ENCODE results near the gene SS18L1. TPM values are rescaled to one million over a fixed set of nuclear protein-coding genes. Genes with fewer than 3 reads are reported as not detected.

The SS18L1 gene
- total RNA-seq, 6 experiments from 2014 or later: 14.1 to 26.5 (median 23.7) TPM

GRCh38 chr20:62116558-62117361 is 26.8 kb upstream of the SS18L1 start:
- WGBS (ENCODE audit: insufficient coverage, low coverage, low lambda C conversion rate, missing lambda C conversion rate): 82% methylated on average over 10 of the region's 38 CpGs
- H3K9me3 ChIP-seq: no peaks in the 10 kb centered on the region
- no peak overlapping the region for H3K27ac ChIP-seq
- H3K4me1 ChIP-seq: no peaks in the 10 kb centered on the region
- no peaks in the 10 kb centered on the region for H3K27me3 ChIP-seq
- H3K4me3 ChIP-seq: no peak overlapping the region
- intact Hi-C loops (cut with DNase I): no loop called here
- H3K36me3 ChIP-seq: no peaks in the 10 kb centered on the region
- DNase-seq: no peak
- no peak for TF ChIP-seq POLR2A (IDR thresholded peaks at IDR 0.05)
- no peak for TF ChIP-seq CTCF (IDR thresholded peaks at IDR 0.05)
- no peak for ATAC-seq

DNA sequence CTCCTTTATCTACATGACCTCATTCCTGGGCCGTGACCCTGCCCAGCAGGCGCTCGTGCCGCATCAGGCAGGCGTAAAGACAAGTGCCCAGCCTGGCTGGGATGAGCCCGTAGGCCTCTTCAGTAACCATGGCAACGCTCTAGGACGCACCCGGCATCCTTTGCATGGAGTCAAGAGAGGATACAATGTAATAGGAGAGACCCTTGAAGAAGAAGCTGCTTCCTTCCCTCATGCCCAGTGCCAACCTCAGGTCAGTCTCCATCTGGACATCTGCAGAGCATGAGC is 26.3 kb upstream of the SS18L1 start:
- H3K27me3 ChIP-seq: no peaks in the 10 kb centered on the region
- no peak overlapping the region for H3K4me3 ChIP-seq
- ATAC-seq (no peak), DNase-seq (no peak)
- TF ChIP-seq CTCF (IDR thresholded peaks at IDR 0.05): no peak
- no peak for TF ChIP-seq POLR2A (IDR thresholded peaks at IDR 0.05)
- no peak overlapping the region for H3K27ac ChIP-seq
- no peaks in the 10 kb centered on the region for H3K36me3 ChIP-seq
- intact Hi-C loops (cut with DNase I): no loop called here
- H3K9me3 ChIP-seq: no peaks in the 10 kb centered on the region
- WGBS (ENCODE audit: insufficient coverage, low coverage, low lambda C conversion rate, missing lambda C conversion rate): no CpG with 5 or more reads among the region's 9 CpGs
- no peaks in the 10 kb centered on the region for H3K4me1 ChIP-seq

GRCh38 chr20:62117658-62118057 is 25.9 kb upstream of the SS18L1 start:
- ATAC-seq: no peak
- no peaks in the 10 kb centered on the region for H3K9me3 ChIP-seq
- no peaks in the 10 kb centered on the region for H3K36me3 ChIP-seq
- no peak overlapping the region for H3K27ac ChIP-seq
- H3K4me3 ChIP-seq: no peak overlapping the region
- H3K27me3 ChIP-seq: no peaks in the 10 kb centered on the region
- no peaks in the 10 kb centered on the region for H3K4me1 ChIP-seq
- no peak for DNase-seq
- 29% methylated on average over 8 of the region's 15 CpGs for WGBS (ENCODE audit: insufficient coverage, low coverage, low lambda C conversion rate, missing lambda C conversion rate)
- TF ChIP-seq CTCF (IDR thresholded peaks at IDR 0.05) (no peak), POLR2A (IDR thresholded peaks at IDR 0.05) (no peak)
- intact Hi-C loops (cut with DNase I): no loop called here

DNA sequence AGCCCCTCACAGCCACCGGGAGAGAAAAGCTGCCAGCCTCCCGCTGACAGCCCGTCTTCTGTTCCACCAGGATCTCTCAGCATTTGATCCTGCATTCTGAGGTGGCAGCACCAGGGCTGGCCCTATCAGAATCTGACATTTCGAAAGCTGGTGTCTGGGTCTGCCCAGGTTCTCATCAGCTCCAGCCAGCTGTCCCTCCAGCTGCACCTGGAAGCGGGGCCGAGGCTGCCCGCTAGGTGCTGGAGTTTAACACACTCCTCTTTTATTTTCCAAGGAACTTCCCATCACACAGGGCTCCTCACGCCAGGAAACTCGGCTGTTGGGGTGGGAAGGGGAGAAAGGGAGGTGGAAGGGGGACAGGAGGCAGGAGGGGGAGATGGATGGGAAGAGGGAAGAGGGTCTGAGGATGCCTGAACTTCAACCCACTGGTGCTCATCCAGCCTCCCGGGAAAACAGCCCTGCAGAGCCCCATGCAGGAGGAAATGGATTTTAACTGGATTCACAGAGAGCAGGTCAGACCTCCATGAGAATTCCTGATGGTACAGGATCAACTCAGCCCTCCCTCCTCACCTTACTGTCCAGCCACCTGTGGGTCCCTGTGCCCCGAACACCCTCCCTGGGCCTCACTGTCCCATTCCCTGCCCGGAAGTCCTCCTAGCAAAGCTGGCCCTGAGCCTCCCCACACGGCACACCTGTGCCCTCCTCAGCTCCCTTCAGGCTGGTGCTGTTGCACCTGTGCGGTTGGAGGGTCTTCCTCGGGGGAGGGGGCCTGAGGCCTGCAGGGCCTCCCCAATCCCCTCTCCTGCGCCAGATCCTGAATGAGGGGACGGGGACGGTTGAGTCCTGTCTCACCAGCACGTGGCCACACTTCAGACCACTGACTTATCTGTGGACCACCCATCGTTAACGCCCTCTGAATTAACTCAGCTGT is 25.2 kb upstream of the SS18L1 start:
- 61% methylated on average over 6 of the region's 21 CpGs for WGBS (ENCODE audit: insufficient coverage, low coverage, low lambda C conversion rate, missing lambda C conversion rate)
- TF ChIP-seq CTCF (IDR thresholded peaks at IDR 0.05) (no peak), POLR2A (IDR thresholded peaks at IDR 0.05) (no peak)
- H3K4me3 ChIP-seq: no peak overlapping the region
- no peaks in the 10 kb centered on the region for H3K9me3 ChIP-seq
- intact Hi-C loops (cut with DNase I): no loop called here
- no peaks in the 10 kb centered on the region for H3K27me3 ChIP-seq
- H3K36me3 ChIP-seq: no peaks in the 10 kb centered on the region
- no peak overlapping the region for H3K27ac ChIP-seq
- ATAC-seq: no peak
- no peak for DNase-seq
- H3K4me1 ChIP-seq: peaks cover 0 to 3% (median under 1%) of the 10 kb centered on the region in 4 donors

All from right lobe of liver (tissue), 6 donors.